ENCODE results near the gene MCIDAS. TPM values are rescaled to one million over a fixed set of nuclear protein-coding genes. Genes with fewer than 3 reads are reported as not detected.

MCIDAS gene
- total and polyA plus RNA-seq, 2 of the 13 experiments (the other 11 are each of a cell fraction or from before 2014, with no cell fraction given): not detected

- TF ChIP-seq ZNF574 (CRISPR knock-in tag; IDR thresholded peaks at IDR 0.05) (0 out of 2 replicates have a peak, but pooled peaks have one; percentile 16), ZBTB14 (CRISPR knock-in tag; IDR thresholded peaks at IDR 0.05) (peak; percentile 82), ZBTB25 (CRISPR knock-in tag; IDR thresholded peaks at IDR 0.05) (no peak)
- TF ChIP-seq, protein P1, sequence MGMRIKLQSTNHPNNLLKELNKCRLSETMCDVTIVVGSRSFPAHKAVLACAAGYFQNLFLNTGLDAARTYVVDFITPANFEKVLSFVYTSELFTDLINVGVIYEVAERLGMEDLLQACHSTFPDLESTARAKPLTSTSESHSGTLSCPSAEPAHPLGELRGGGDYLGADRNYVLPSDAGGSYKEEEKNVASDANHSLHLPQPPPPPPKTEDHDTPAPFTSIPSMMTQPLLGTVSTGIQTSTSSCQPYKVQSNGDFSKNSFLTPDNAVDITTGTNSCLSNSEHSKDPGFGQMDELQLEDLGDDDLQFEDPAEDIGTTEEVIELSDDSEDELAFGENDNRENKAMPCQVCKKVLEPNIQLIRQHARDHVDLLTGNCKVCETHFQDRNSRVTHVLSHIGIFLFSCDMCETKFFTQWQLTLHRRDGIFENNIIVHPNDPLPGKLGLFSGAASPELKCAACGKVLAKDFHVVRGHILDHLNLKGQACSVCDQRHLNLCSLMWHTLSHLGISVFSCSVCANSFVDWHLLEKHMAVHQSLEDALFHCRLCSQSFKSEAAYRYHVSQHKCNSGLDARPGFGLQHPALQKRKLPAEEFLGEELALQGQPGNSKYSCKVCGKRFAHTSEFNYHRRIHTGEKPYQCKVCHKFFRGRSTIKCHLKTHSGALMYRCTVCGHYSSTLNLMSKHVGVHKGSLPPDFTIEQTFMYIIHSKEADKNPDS (CRISPR knock-in tag; IDR thresholded peaks at IDR 0.05): no peak
Observed at GRCh38 chr5:55232985-55233928, 6.1 kb upstream of the MCIDAS start, which contains the start of gene CCNO (continued).
